Activated CD8-positive, alpha-beta T cell treated with anti-CD3 and anti-CD28 coated beads for 36 hours (primary cell): ENCODE results near the gene SYNPR. TPM values are rescaled to one million over a fixed set of nuclear protein-coding genes. Genes with fewer than 3 reads are reported as not detected.

ENCODE experiments used
- ATAC-seq: fragments of 200-7000 bp; cut with Tn5 transposase; one replicate; pipeline ENCODE4 v1.10.0; 2021; ENCODE audit warnings: mild to moderate bottlenecking, moderate library complexity
- CTCF ChIA-PET: fragments of 350-600 bp; sonication (Branson Sonifier 250); formaldehyde crosslinking; loops from one replicate; lab custom pipeline; 2021; ENCODE audit warnings: antibody characterized with exemption; lab: Charles Lee
- POLR2A ChIA-PET: fragments of 350-600 bp; sonication (Branson Sonifier 250); formaldehyde crosslinking; loops from one replicate; lab custom pipeline; 2021; ENCODE audit warnings: antibody characterized with exemption; lab: Charles Lee
- DNase-seq: peaks from one replicate; pipeline ENCODE4 v3.0.0-alpha.2; 2020
- H3K27ac Mint-ChIP-seq: one replicate; pipeline ENCODE4 v1.8.0; 2021; ENCODE audit warnings: mild to moderate bottlenecking, mixed read lengths
- H3K27me3 Mint-ChIP-seq: one replicate; pipeline ENCODE4 v1.8.0; 2021; ENCODE audit warnings: mixed read lengths
- H3K36me3 Mint-ChIP-seq: one replicate; pipeline ENCODE4 v1.8.0; 2021; ENCODE audit warnings: low read depth, mixed read lengths
- H3K4me1 Mint-ChIP-seq: one replicate; pipeline ENCODE4 v1.8.0; 2021; ENCODE audit warnings: low read depth, mixed read lengths
- H3K4me3 Mint-ChIP-seq: one replicate; pipeline ENCODE4 v1.8.0; 2021; ENCODE audit warnings: mild to moderate bottlenecking, moderate library complexity, mixed read lengths
- H3K9me3 Mint-ChIP-seq: one replicate; pipeline ENCODE4 v1.8.0; 2021; ENCODE audit warnings: mixed read lengths
- intact Hi-C: fragments of 100-400 bp; cut with micrococcal nuclease; formaldehyde crosslinking; loops from one replicate; pipeline ENCODE4 v1.10.0; 2022
- total RNA-seq, 2 experiments: library from RNA; stranded (reverse); gene quantifications; one replicate each; pipeline ENCODE4 v1.2.3, GENCODE V29; 2021
- TF ChIP-seq, protein P1 (sequence below): fragments of 200-600 bp; IDR thresholded peaks from one replicate; pipeline ENCODE4 v1.8.0; 2022; ENCODE audit warnings: antibody characterized with exemption, mild to moderate bottlenecking

SYNPR gene
- total RNA-seq, 2 experiments from 2014 or later = not detected

DNA sequence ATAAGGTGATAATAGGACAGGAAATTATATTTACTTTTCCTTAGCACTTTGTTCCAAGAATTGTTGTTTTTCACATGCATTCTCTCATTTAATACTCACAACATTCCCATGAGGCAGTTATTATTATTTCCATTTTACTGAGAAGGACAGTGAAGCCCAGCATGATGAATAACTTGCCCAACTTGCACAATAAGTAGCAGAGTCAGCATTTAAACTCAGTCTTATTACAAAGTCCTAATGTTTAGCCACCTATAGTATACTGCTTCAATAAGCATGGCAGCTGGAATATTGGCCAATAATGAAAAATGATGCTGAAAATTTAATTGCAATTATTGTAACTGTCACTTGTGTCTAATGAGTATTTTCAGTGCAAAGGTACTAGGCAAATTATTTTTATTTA, 45.7 kb downstream of the SYNPR start:
- Mint-ChIP-seq H3K36me3 (no peaks in the 10 kb centered on the region), H3K9me3 (no peaks in the 10 kb centered on the region)

DNA sequence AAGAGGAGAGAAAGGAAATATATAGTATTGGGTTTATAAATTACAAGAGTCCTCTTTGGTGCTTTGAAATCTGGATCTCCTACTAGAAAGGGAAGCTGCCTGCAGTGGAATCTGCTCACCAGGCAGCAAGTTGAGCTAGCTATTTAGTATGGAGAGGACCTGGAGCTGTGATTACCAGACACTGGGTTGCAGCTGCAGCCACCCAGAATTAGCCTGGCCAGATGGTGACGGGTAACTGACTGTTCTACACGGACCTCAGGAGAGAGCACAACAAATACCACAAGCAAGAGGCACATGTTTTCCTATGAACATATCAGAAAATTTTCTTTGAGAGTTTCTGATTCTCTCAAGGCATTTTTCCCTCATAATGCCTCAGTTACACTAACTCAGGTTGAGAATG, 46.5 kb downstream of the SYNPR start:
- ChIA-PET CTCF (no interaction called here), POLR2A (no interaction called here)
- H3K27me3 Mint-ChIP-seq = no peaks in the 10 kb centered on the region
- no peaks in the 10 kb centered on the region for H3K9me3 Mint-ChIP-seq
- TF ChIP-seq, protein P1, sequence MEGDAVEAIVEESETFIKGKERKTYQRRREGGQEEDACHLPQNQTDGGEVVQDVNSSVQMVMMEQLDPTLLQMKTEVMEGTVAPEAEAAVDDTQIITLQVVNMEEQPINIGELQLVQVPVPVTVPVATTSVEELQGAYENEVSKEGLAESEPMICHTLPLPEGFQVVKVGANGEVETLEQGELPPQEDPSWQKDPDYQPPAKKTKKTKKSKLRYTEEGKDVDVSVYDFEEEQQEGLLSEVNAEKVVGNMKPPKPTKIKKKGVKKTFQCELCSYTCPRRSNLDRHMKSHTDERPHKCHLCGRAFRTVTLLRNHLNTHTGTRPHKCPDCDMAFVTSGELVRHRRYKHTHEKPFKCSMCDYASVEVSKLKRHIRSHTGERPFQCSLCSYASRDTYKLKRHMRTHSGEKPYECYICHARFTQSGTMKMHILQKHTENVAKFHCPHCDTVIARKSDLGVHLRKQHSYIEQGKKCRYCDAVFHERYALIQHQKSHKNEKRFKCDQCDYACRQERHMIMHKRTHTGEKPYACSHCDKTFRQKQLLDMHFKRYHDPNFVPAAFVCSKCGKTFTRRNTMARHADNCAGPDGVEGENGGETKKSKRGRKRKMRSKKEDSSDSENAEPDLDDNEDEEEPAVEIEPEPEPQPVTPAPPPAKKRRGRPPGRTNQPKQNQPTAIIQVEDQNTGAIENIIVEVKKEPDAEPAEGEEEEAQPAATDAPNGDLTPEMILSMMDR = no peak
- H3K4me3 Mint-ChIP-seq = no peak overlapping the region
- ATAC-seq (no peak), DNase-seq (no peak)
- H3K27ac Mint-ChIP-seq = no peak overlapping the region
- H3K36me3 Mint-ChIP-seq = no peaks in the 10 kb centered on the region
- H3K4me1 Mint-ChIP-seq = no peaks in the 10 kb centered on the region
- intact Hi-C loops = no loop called here

More for the DNA sequence above, 45.7 kb downstream of the SYNPR start:
- H3K27me3 Mint-ChIP-seq = no peaks in the 10 kb centered on the region
- ChIA-PET CTCF (no interaction called here), POLR2A (no interaction called here)
- DNase-seq (no peak), ATAC-seq (no peak)
- H3K4me1 Mint-ChIP-seq = no peaks in the 10 kb centered on the region
- TF ChIP-seq, protein P1 = no peak
- no peak overlapping the region for H3K27ac Mint-ChIP-seq
- intact Hi-C loops = no loop called here
- no peak overlapping the region for H3K4me3 Mint-ChIP-seq

DNA sequence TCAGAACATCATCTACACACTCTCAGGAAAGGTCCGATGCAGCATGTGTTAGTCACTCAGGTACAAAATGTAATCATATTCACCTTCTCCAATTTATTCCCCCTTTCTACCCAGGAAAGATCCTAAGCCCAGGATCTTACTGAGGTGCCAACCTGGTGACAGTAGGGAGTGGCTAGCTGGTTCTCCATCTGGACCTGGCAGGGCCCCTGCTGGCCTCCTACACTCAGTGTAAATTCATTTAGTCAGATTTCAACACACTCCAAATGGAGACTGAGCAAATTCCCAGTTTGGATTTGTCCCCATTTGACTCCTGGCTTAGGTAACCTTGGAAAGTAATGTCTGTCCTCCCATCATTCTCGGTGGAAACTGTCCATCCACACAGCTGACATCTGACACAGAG, 47.3 kb downstream of the SYNPR start:
- no peaks in the 10 kb centered on the region for H3K9me3 Mint-ChIP-seq
- H3K27ac Mint-ChIP-seq = no peak overlapping the region
- ChIA-PET POLR2A (no interaction called here), CTCF (no interaction called here)
- DNase-seq = no peak
- intact Hi-C loops = no loop called here
- no peaks in the 10 kb centered on the region for H3K27me3 Mint-ChIP-seq
- no peaks in the 10 kb centered on the region for H3K36me3 Mint-ChIP-seq
- no peak for ATAC-seq
- no peaks in the 10 kb centered on the region for H3K4me1 Mint-ChIP-seq
- no peak overlapping the region for H3K4me3 Mint-ChIP-seq
- TF ChIP-seq, protein P1 = no peak

DNA sequence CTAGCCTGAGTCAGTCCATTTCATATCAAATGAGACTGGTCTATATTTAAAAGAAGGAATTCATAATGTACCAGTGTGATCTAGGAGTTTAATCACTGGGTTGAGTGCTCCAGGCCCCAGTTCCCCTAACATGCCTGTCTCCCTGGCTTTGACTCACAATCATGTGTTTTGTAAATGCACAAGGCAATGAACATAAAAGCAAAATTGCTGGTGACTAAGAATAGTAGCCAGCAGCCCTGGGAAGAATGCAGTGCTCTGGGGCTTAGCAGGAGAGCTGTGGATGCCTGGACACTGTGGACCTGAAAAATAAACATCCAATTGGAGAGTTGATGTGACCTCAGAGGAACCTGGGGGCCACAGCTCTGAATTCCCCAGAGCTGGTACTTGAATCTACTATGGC, 50.3 kb downstream of the SYNPR start:
- CTCF ChIA-PET = no interaction called here
- no peaks in the 10 kb centered on the region for H3K36me3 Mint-ChIP-seq
- POLR2A ChIA-PET = no interaction called here
- ATAC-seq = no peak
- no peak for DNase-seq
- H3K27ac Mint-ChIP-seq = no peak overlapping the region
- H3K27me3 Mint-ChIP-seq = no peaks in the 10 kb centered on the region
- no peak overlapping the region for H3K4me3 Mint-ChIP-seq
- intact Hi-C loops = no loop called here
- H3K9me3 Mint-ChIP-seq = no peaks in the 10 kb centered on the region
- TF ChIP-seq, protein P1 = no peak
- no peaks in the 10 kb centered on the region for H3K4me1 Mint-ChIP-seq

DNA sequence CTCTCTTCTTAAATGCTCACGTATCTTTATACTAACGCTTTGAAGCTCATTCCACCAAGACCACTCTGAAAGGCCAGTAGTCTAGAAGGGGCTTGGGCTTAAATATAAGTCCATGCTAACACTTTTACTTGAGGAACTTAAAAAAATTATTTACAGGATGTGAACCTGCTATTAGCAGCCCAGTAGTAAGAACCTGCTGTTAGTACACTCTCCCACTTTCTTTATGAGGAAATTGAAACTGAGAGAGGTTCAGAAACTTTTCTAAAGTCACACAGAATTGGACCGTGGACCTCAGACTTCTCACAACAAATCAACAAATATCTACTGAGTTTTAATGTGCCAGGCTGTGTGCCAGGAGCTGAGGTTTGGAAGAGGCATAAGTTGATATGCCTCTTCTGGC, 53.4 kb downstream of the SYNPR start:
- no peaks in the 10 kb centered on the region for H3K9me3 Mint-ChIP-seq
- no peaks in the 10 kb centered on the region for H3K27me3 Mint-ChIP-seq
- no peaks in the 10 kb centered on the region for H3K4me1 Mint-ChIP-seq
- no peak overlapping the region for H3K27ac Mint-ChIP-seq
- H3K36me3 Mint-ChIP-seq = no peaks in the 10 kb centered on the region
- intact Hi-C loops = no loop called here
- ChIA-PET POLR2A (no interaction called here), CTCF (no interaction called here)
- TF ChIP-seq, protein P1 = no peak
- no peak overlapping the region for H3K4me3 Mint-ChIP-seq
- no peak for DNase-seq
- ATAC-seq = no peak
